HuH-7.5 (cell line): Measurements from ENCODE around the gene PPP6C.
"Not testable (repeated sequence)": the region's sequence is repeated elsewhere in the genome, so short reads cannot be mapped to it uniquely, and the experiment has no call there.

ENCODE experiments used
- DNase-seq: peaks from one replicate; pipeline ENCODE4 v3.0.0; 2011; ENCODE audit warnings: low spot score

PPP6C gene

DNA sequence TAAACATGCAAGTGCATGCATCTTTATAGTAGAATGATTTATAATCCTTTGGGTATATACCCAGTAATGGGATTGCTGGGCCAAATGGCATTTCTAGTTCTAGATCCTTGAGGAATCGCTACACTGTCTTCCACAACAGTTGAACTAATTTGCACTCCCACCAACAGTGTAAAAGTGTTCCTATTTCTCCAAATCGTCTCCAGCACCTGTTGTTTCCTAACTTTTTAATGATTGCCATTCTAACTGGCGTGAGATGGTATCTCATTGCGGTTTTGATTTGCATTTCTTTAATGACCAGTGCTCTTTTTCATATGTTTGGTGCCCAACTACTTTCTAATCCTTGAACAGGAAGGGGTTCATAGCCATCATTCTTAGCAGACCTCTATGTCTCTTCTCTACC is 7.8 kb downstream of the PPP6C start:
- DNase-seq: not testable (repeated sequence)

DNA sequence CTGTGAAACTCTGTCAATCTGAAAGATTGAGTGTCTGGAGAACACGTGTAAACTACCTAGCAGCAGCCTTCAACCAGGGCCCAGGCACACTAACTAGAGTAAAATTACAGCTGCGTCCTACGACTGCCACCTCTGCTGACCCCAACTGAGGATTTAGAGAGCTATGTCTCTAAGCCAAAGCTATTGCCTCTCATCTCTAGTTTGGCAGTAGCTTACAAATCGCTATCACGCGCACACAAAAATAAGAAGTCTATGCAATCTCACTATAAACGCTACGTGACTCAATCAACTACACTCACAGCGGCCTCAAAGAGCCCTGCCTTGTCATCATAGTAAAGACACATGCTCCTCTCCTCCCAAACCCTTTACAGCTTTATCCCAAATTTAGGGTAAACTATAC is 8.7 kb downstream of the PPP6C start:
- DNase-seq: no peak

DNA sequence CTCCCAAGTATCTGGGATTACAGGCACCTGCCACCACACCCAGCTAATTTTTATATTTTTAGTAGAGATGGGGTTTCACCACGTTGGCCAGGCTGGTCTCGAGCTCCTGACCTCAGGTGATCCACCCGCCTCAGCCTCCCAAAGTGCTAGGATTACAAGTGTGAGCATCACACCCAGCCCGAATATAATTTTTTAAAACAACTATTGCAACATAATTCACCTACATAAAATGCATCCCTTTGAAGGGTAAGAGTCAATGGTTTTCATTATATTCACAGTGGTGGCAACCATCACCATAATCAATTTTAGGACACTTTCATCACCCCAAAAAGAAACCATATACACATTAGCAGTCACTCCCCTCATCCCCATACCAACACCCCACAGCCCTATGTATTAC is 9.8 kb downstream of the PPP6C start:
- DNase-seq: not testable (repeated sequence)

DNA sequence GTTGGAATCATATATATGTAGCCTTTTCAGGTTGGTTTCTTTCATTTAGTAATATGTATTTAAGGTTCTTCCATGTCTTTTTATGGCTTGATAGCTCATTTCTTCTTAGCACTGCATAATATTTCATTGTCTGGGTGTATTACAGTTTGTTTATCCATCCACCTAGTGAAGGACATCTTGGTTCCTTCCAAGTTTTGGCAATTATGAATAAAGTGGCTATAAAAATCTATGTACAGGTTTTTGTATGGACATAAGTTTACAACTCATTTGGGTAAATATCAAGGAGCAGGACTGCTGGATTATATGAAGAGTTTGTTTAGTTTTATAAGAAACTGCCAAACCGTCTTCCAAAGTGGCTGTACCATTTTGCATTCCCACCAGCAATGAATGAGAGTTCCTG is 11.7 kb downstream of the PPP6C start:
- no peak for DNase-seq

DNA sequence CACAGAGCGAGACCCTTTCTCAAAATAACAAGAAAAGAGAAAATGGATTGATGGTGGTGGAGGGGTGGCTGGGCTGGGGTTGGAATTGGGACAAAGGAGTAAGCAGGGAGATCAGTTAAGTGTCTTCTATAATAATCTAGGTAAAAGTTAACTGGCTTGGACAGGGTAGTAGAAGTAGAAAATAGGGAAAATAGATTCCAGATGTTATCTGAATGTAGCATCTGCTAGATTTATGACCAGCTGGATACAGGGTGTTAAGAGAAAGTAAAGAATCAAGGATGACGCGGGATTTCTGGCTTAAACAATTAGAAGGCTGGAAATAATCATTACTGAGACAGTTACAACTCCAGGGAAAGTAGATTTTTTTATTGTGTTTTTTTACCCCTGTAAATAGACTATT is 13.0 kb downstream of the PPP6C start:
- no peak for DNase-seq

DNA sequence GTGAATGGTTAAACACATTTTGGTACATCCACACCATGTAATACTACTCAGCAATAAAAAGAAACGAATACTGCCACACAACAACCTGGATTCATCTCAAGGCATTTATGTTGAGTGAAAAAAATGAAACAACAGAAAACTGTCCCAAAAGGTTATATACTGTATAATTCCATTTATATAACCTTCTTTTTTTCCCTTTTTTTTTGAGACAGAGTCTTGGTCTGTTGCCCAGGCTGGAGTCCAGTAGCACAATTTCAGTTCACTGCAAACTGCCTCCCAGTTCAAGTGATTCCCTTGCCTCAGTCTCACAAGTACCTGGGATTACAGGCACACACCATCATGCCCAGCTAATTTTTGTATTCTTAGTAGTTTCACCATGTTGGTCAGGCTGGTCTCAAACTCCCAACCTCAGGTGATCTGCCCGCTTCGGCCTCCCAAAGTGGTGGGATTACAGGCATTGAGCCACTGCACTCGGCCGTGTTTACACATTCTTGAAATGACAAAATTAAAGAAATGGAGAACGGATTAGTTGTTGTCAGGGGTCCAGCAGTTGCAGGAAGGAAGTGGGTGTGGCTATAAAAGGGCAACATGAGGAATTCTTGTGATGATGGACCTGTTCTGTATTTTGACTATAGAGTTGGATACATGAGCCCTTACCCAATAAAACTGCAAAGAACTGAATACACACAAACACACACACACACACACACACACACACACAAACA is 17.4 kb downstream of the PPP6C start:
- no peak for DNase-seq

DNA sequence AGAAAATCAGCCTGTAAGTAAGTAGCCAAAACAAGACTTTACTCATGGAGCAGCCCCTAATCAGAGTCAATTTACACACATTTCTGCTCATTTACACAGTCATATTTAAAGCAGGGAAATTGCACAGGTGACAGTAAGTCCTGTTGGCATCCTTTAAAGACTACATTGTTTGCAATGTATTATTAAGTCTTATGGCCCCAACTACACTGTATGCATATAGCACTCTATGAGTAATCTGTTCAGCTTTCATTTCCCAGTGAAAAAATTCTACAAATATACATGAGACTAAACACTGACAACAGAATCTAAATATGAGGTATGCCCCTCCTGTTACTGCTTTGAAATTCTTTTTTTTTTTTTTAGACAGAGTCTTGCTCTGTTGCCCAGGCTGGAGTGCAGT is 19.7 kb downstream of the PPP6C start:
- no peak for DNase-seq

DNA sequence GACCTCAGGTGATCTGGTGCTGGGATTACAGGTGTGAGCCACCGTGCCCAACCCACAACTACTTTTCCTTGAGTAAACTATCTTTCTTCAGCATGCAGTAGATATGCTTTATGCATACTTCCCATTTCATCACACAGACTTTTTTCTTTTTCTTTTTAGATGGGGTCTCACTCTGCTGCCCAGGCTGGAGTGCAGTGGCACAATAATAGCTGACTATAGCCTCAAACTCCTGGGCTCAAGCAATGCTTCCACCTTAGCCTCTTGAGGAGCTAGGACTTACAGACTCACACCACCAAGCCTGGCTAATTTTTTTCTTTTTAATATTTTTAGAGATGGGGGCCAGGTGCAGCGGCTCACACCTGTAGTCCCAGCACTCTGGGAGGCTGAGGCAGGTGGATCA is 22.8 kb downstream of the PPP6C start:
- no peak for DNase-seq

DNA sequence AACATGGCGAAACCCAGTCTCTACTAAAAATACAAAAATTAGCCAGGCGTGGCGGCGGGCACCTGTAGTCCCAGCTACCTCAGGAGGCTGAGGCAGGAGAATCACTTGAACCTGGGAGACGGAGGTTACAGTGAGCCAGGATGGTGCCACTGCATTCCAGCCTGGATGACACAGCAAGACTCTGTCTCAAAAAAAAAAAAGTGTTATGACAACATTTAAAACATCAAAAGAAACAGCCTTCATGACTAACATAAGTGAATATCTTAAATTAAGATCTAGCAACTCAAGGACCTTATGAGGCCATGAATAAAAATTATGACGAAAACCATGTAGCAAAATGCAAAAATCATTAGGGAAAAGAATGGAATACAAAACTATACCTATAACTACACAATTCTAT is 26.7 kb downstream of the PPP6C start:
- not testable (repeated sequence) for DNase-seq

DNA sequence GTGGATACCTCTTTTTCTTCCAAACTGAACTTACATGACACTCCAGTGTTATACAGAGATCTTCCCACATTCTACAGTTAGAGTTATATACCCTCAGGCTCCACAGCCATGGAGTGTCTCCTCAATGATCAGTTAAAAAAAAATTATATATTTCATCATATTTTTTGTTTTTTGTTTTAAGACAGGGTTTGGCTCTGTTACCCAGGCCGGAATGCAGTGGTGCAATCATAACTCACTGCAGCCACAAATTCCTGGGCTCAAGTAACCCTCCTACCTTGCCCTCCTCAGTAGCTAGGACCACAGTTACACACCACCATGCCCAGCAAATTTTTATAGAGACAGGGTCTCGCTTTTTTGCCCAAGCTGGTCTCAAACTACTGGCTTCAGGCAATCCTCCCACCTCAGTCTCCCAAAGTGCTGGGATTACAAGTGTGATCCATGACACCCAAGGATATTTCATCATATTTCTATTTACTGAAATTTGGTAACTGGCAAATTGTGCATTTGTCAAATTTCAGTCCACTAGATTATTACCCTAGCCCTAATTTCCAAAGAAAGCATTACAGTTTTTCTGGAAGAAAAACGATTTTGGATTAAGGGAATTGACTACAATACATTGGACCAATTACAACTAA is 28.2 kb downstream of the PPP6C start:
- DNase-seq: no peak

DNA sequence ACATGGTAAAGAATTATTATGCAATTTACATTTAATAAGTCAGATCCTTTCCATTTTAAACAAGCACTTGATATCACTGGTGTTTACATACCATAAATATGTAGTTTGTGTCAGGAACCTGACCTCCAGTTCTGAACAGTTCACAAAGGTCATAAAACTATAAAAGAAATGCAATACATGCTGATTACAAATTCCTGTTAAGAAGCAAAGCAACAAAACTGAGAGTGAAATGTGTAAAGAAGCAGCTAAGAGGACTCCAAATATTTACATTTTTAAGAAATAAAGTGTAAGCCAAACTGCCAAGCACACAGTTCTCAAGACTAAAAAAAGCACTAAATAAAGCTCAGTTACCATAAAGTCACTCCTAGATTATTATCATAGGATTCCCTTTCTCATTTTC is 28.9 kb downstream of the PPP6C start:
- DNase-seq: no peak

DNA sequence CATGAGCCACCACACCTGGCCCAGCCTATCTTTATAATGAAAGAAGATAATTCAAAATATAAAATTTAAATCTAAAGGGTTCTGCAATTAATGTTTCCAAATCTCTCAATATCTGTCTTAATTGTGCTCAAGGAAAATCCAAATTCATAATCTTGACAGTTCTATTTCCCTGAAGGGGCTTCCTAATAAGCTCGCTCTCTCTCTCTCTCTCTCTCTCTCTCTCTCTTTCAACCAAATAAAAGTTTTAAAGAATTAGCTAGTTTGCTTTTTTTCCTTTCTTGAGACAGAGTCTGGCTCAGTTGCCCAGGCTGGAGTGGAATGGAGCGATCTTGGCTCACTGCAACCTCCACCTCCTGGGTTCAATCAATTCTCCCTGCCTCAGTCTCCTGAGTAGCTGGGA is 33.1 kb downstream of the PPP6C start:
- no peak for DNase-seq

DNA sequence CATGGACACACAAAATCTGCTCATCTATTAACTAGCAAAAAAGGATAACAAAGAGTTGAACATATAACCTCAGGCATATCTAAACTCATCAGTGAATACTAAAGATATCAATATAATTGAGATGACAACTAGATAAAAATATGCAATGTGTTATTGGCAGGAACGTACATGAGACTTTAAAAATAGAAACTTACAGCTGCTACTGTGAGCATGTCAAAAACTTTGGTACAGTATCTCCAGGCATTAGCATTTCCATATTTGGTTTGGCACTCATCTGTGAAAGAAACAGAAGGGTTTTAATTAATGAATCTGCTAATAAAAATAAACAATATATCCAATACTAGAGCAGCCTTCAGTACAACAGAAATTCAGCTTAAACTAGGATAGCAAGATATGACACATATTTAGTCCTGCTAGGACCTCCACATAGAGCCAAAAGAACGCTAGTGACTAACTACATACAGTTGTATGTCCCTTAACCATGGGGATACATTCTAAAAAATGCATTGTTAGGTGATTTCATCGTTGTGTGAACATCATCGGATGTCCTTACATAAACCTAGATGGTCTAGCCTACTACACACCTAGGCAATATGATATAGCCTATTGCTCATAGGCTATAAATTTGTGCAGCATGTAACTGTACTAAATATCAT is 35.8 kb downstream of the PPP6C start:
- no peak for DNase-seq

DNA sequence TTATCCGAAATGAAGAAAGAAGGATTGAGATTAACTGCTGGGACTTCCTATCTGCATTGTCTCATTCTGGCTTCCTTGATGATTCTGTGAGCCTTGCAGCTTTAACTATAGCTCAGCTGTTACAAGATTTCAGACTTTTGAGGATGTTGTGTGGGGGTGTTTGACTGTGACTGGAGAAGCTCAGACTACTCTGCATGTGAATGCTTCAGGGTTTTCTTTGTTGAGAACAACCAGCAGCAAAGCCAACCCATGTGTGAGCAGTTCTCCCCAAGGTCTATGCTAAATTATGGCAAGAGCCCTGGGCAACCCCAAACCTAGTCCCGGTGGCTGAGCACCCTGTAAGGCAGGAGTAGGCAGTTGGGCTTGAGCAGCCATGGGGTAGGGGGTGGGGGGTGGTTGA is 37.9 kb downstream of the PPP6C start:
- DNase-seq: no peak

DNA sequence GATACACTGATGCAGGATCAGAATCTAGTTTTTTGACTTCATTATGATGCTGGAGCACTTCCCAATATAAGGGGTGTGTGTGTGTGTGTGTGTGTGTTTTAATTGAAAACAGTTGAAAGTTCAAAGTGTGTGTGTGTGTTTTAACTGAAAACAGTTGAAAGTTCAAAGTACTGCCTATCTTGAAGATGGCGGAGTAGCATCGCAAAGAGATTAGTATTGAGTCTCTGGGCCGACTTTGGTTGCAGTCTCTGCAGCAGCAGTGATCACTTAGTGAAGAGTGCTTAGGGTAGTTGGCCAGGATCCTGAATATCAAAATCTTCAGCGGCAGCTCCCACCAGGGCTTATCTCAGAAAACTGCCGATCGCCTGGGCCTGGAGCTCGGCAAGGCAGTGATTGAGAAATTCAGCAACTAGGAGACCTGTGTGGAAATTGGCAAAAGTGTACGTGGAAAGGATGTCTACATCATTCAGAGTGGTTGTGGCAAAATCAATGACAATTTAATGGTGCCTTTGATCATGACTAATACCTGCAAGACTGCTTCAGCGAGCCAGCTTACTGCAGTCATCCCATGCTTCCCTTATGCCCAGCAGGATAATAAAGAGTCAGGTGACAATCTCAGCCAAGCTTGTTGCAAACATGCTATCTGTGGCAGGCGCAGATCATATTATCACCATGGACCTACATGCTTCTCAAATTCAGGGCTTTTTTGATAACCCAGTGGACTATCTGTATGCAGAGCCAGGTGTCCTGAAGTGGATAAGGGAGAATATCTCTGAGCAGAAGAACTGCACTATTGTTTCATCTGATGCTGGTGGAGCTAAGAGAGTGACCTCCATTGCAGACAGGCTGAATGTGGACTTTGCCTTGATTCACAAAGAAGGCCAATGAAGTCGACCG is 39.0 kb downstream of the PPP6C start:
- DNase-seq: no peak

DNA sequence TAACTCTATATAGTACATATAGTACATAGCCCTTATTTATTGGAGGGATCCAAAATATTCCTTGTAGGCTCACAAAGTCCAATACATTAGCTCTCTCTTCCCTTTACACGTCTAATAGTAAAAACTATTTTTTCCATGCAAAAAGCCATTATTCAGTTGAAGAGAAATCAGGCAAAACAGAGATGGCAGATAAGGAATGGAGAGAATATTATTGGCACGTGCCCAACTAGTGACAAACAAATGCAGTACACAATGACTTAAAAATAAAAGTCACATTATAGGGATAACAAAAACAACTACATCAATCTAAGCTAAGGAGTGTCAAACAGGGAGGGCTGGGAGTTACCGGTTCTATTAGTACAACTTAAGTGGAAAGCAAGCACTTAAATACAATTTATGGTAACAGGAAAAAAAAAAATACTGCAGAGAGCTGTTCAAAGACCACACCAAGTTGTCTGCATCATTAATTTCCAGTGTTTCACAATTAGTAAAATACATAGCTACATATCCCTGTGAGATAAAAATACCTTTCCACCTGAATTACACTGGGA is 42.1 kb downstream of the PPP6C start:
- no peak for DNase-seq

DNA sequence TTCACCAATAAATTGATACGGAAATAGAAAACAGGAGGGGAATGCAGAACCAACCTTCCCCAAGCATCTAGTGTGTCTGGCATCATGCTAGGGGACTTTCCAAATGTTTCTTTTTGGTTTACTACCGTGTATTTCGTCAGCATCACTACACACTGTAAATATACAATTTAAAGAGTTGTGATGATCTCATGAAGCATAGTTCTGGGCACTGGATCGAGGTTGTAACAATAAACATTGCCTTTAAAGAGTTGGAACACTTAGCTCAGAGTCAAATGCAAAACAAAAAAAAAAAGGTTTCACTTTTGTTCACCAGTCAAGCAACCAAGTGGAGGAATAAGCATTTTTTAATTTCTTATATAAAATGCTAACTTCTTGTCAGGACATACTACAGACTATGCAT is 43.4 kb downstream of the PPP6C start:
- DNase-seq: no peak

DNA sequence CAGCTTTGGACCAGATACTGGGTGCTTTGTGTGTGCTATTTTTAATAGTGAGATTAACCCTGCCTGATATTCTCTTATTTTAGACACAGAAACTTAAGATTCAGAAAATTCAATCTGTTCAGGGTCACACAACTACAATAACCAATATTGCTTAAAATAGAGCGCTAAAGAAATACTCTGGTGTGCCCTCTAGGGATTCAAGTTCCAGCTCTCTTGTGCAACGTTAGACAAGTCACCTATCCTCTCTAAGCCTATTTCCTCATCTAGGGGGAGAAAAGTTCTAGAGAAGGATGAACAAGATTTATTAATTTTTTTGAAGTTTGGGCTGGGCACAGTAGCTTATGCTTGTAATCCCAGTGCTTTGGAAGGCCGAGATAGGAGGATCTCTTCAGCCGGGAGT is 44.2 kb downstream of the PPP6C start:
- no peak for DNase-seq

DNA sequence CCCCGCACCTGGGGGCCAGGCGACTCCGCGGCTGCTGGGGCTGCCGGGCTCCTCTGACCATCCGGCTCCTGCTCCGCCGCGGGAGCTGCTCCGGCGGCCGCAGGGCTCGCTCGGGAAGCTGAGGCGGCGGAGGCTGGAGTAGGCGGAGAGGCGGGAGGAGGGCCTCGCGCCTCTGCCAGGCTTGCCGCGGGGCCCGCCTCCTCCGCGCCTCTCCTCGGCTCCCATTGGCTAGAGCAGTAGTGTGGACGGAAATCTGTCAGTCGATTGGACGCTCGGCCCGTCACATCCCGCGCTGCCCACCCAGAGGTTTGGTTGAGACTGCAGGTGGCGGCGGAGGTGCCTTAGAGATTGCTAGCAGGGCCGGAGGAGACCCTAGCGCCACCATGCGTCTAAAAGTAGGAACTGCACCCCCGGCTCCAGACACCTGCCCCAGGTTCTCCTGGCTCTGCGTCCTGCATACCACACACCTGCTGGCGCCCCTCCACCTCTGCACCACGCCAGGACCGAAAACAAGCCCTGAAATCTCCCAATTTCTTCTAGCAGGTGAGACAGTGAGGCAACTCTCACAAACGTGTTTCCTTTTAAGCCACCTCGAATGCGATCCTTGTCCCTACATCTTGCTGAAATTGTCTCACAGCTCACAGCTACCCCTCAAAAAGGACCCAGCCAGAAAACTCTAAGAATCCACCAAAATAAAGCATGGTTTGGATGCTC is 46.1 kb downstream of the PPP6C start, which contains the start of gene SCAI:
SCAI (minus strand) TSS at position 152 of the 714 bp plus-strand sequence; CDS start at position 61, 91 bp downstream.
- DNase-seq: peak; percentile 97

DNA sequence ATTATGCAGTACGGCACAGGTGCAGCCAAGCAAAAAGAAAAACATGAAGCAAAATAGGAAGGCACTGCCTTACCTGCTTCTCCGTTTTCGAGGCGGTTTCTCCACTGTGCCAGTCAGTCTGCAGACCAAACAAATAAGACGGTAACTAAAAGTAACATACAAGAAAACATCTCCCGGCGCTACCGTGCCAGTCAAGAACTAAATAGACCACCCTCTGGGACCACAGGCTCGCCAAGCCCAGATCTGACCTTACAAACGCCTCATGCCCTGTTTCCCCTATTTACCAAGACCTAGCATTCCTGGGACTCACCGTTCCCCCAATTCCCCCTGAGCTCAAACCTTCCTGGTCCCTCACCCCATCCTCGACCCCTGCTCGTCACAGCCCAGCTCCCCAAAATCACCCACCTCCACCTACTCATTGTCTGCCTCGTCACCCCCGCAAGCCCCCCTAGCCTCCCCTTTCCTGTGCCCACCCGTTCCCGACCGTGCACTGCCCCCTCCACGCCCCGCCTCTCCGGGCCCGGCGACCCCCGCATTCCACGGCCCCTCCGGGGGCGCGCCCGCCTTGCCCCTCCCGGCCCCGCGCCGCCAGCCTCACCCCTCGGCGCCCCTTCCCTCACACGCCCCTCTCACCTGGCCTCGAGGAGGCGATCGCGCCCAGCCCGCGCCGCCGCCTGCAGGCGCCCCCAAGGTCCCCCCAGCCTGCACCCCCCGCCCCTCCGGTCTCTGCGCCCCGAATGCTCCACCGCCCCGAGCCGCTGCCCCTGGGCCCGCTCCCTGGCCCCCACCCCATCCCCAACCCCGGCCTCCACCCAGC is 46.8 kb downstream of the PPP6C start:
- peak; percentile 15 for DNase-seq

DNA sequence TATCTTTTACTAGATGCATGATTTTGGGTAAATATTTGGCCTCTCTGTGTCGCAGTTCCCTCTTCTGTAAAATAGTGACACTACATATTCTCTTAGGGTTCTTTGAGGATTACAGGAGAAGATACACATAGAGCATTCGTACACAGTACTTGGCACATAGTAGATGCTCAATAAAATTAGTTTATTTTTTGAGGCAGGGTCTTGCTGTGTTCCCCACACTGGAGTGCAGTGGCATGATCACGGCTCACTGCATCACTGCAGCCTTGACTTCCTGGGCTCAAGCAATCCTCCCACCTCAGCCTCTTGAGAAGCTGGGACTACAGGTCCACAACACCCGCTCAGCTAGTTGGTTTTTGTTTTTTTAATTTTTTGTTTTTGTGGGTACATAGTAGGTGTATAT is 47.9 kb downstream of the PPP6C start:
- DNase-seq: no peak
